IMR-90 (cell line): ENCODE data around the gene TRAFD1. TPM values are rescaled to one million over a fixed set of nuclear protein-coding genes. Genes with fewer than 3 reads are reported as not detected.

ENCODE experiments used
- ATAC-seq: fragments of 200-7000 bp; cut with Tn5 transposase; 2 replicates; pipeline ENCODE4 v1.9.1; 2020; ENCODE audit warnings: low read depth, mild to moderate bottlenecking, moderate library complexity
- BruUV-seq: library from RNA; stranded (reverse); fragments of 400-500 nt; replicated peaks from 2 replicates; lab custom pipeline; 2021; lab: Mats Ljungman, UMichigan
- CTCF ChIA-PET: fragments of 300-600 bp; formaldehyde crosslinking; extraction: SDS; loops from one replicate; lab custom pipeline; 2021; ENCODE audit warnings: antibody characterized with exemption; lab: Yijun Ruan, JAX
- POLR2A ChIA-PET: fragments of 300-600 bp; sonication (Branson Sonifier 250); formaldehyde crosslinking; loops from one replicate; lab custom pipeline; 2022; ENCODE audit warnings: antibody characterized with exemption; ENCODE audit not compliant: unreplicated experiment; lab: Charles Lee
- DNase-seq: peaks from one replicate; pipeline ENCODE4 v3.0.0; 2013
- H2AFZ ChIP-seq: replicated peaks from 2 replicates; pipeline ENCODE3; 2013; ENCODE audit warnings: low read length, mild to moderate bottlenecking; ENCODE audit not compliant: poor library complexity
- H2AK5ac ChIP-seq: 2 replicates; pipeline ENCODE4 v1.6.1; 2013; ENCODE audit warnings: low read depth, low read length, inconsistent platforms
- H2AK9ac ChIP-seq: replicated peaks from 2 replicates; pipeline ENCODE3; 2013; ENCODE audit warnings: mild to moderate bottlenecking, low read depth, low read length, moderate library complexity; ENCODE audit not compliant: poor library complexity
- H2BK120ac ChIP-seq: 2 replicates; pipeline ENCODE4 v1.6.1; 2013; ENCODE audit warnings: low read depth, low read length, inconsistent platforms
- H2BK15ac ChIP-seq: 3 replicates; pipeline ENCODE4 v1.6.1; 2013; ENCODE audit warnings: low read depth, low read length, inconsistent platforms
- H2BK20ac ChIP-seq: 2 replicates; pipeline ENCODE4 v1.6.1; 2013; ENCODE audit warnings: low read depth, mild to moderate bottlenecking, inconsistent platforms, low read length, moderate library complexity
- H2BK5ac ChIP-seq: 2 replicates; pipeline ENCODE4 v1.6.1; 2013; ENCODE audit warnings: mild to moderate bottlenecking, low read depth, low read length, inconsistent platforms; ENCODE audit not compliant: poor library complexity, severe bottlenecking
- H3K14ac ChIP-seq: replicated peaks from 2 replicates; pipeline ENCODE4 v1.6.1; 2013; ENCODE audit warnings: low read depth, low read length, inconsistent platforms
- H3K18ac ChIP-seq: 2 replicates; pipeline ENCODE4 v1.6.1; 2013; ENCODE audit warnings: low read depth, low read length, control low read depth
- H3K23ac ChIP-seq: 2 replicates; pipeline ENCODE4 v1.6.1; 2013; ENCODE audit warnings: low read depth, low read length, inconsistent platforms
- H3K27ac ChIP-seq: 2 replicates; pipeline ENCODE4 v1.5.1; 2013; ENCODE audit warnings: mild to moderate bottlenecking, control low read depth, low read length; ENCODE audit not compliant: insufficient read depth
- H3K27me3 ChIP-seq: 2 replicates; pipeline ENCODE4 v1.6.1; 2013; ENCODE audit warnings: low read length; ENCODE audit not compliant: control insufficient read depth, insufficient read depth
- H3K36me3 ChIP-seq: 2 replicates; pipeline ENCODE4 v1.6.1; 2013; ENCODE audit warnings: low read length, mixed read lengths; ENCODE audit not compliant: control insufficient read depth, insufficient read depth
- H3K4ac ChIP-seq: 2 replicates; pipeline ENCODE4 v1.6.1; 2013; ENCODE audit warnings: low read depth, low read length, inconsistent platforms
- H3K4me1 ChIP-seq: 2 replicates; pipeline ENCODE4 v1.6.1; 2013; ENCODE audit warnings: low read length, mixed read lengths; ENCODE audit not compliant: control insufficient read depth, insufficient read depth
- H3K4me2 ChIP-seq: 2 replicates; pipeline ENCODE4 v1.6.1; 2013; ENCODE audit warnings: low read depth, mild to moderate bottlenecking, control low read depth, low read length, moderate library complexity
- H3K4me3 ChIP-seq: 2 replicates; pipeline ENCODE4 v1.5.1; 2013; ENCODE audit warnings: low read depth, mild to moderate bottlenecking, control low read depth, low read length, moderate library complexity; ENCODE audit not compliant: insufficient read depth
- H3K56ac ChIP-seq: 2 replicates; pipeline ENCODE4 v1.6.1; 2013; ENCODE audit warnings: low read length, inconsistent platforms; ENCODE audit not compliant: insufficient read depth; ENCODE audit errors: extremely low read depth
- H3K79me1 ChIP-seq, 2 experiments: 2 replicates each; pipeline ENCODE4 v1.6.1; 2013; ENCODE audit warnings: low read length in 2 of 2, inconsistent platforms in 1 of 2, low read depth in 1 of 2
- H3K9ac ChIP-seq: 2 replicates; pipeline ENCODE4 v1.6.1; 2013; ENCODE audit warnings: low read depth, low read length, control low read depth
- H3K9me1 ChIP-seq: 2 replicates; pipeline ENCODE4 v1.6.1; 2013; ENCODE audit warnings: low read length, inconsistent platforms; ENCODE audit not compliant: insufficient read depth
- H3K9me3 ChIP-seq: 2 replicates; pipeline ENCODE4 v1.6.1; 2013; ENCODE audit warnings: low read length; ENCODE audit not compliant: control insufficient read depth, insufficient read depth
- H4K20me1 ChIP-seq: 2 replicates; pipeline ENCODE4 v1.6.1; 2013; ENCODE audit warnings: low read length, inconsistent platforms; ENCODE audit not compliant: insufficient read depth
- H4K5ac ChIP-seq: 2 replicates; pipeline ENCODE4 v1.6.1; 2013; ENCODE audit warnings: mild to moderate bottlenecking, low read depth, low read length, control low read depth
- H4K8ac ChIP-seq, 2 experiments: 2 replicates each; pipeline ENCODE4 v1.6.1; 2013; ENCODE audit warnings: low read depth in 2 of 2, low read length in 2 of 2, control low read depth in 1 of 2, inconsistent platforms in 1 of 2
- H4K91ac ChIP-seq: 2 replicates; pipeline ENCODE4 v1.6.1; 2013; ENCODE audit warnings: low read depth, low read length, inconsistent platforms; ENCODE audit not compliant: insufficient read depth
- CEBPB ChIP-seq: IDR thresholded peaks from 2 replicates; pipeline ENCODE4 v1.6.1; 2012; ENCODE audit warnings: low read depth, low read length, improper control_type of control experiment
- CHD1 ChIP-seq: IDR thresholded peaks from 2 replicates; pipeline ENCODE4 v1.6.1; 2012; ENCODE audit warnings: low read depth, low read length, improper control_type of control experiment
- MAFK ChIP-seq: IDR thresholded peaks from 2 replicates; pipeline ENCODE4 v1.6.1; 2012; ENCODE audit warnings: low read depth, low read length, improper control_type of control experiment
- MXI1 ChIP-seq: IDR thresholded peaks from 2 replicates; pipeline ENCODE4 v1.6.1; 2012; ENCODE audit warnings: low read depth, mild to moderate bottlenecking, low read length, moderate library complexity, borderline replicate concordance
- POLR2A ChIP-seq: IDR thresholded peaks from 2 replicates; pipeline ENCODE4 v1.6.1; 2012; ENCODE audit warnings: mild to moderate bottlenecking, low read depth, low read length
- RFX5 ChIP-seq: IDR thresholded peaks from 2 replicates; pipeline ENCODE4 v1.8.0; 2012; ENCODE audit warnings: low read depth, mild to moderate bottlenecking, low read length, moderate library complexity
- WGBS, 2 experiments: methylation state at CpG; one replicate each; pipeline versions ENCODE4 v1.1.5 to v1.1.7; 2013; ENCODE audit warnings: missing lambda C conversion rate in 2 of 2; ENCODE audit not compliant: insufficient read length in 1 of 2; ENCODE audit errors: extremely low coverage in 2 of 2; 5-methylcytosine and 5-hydroxymethylcytosine counted together
- dilution Hi-C: fragments of 300-500 bp; cut with HindIII; formaldehyde crosslinking; loops from one replicate; pipeline ENCODE4 v1.14.3; 2018; ENCODE audit warnings: low sequenced_read_pairs; ENCODE audit not compliant: unreplicated experiment
- in situ Hi-C: fragments of 300-500 bp; cut with MboI; formaldehyde crosslinking; loops from 3 replicates; pipeline ENCODE4 v1.14.3; 2019; ENCODE audit warnings: low sequenced_read_pairs, inconsistent platforms, mixed read lengths
- intact Hi-C: fragments of 100-400 bp; cut with micrococcal nuclease; formaldehyde crosslinking; loops from 2 replicates; pipeline ENCODE4 v1.10.0; 2022
- polyA plus RNA-seq, 3 experiments: library from polyadenylated mRNA; depleted of rRNA; stranded (reverse); fragments of >200 nt; gene quantifications; 2 replicates each; pipeline ENCODE4 v1.2.3, GENCODE V29; 2012; ENCODE audit warnings: low replicate concordance in 1 of 3
- total RNA-seq: library from RNA; depleted of rRNA; stranded (reverse); fragments of >200 nt; gene quantifications from 2 replicates; pipeline ENCODE4 v1.2.3, GENCODE V29; 2012
- TF ChIP-seq, protein P1 (sequence below): conservative IDR thresholded peaks from 2 replicates; pipeline ENCODE4 v1.5.1; 2012; ENCODE audit warnings: mild to moderate bottlenecking, low read depth, low read length, improper control_type of control experiment
- TF ChIP-seq, protein P2 (sequence below): fragments of 150-350 bp; IDR thresholded peaks from 2 replicates; pipeline ENCODE4 v1.6.1; 2017; ENCODE audit warnings: mild to moderate bottlenecking, antibody characterized with exemption, low read length, low read depth
- TF ChIP-seq, protein P3 (sequence below): fragments of 150-350 bp; IDR thresholded peaks from 2 replicates; pipeline ENCODE4 v1.6.1; 2016; ENCODE audit warnings: low read depth, mild to moderate bottlenecking, low read length, moderate library complexity, borderline replicate concordance

TRAFD1 gene
- total and polyA plus RNA-seq, 2 of the 4 experiments (the other 2 are of a cell fraction) = 41.3 to 70.4 TPM

DNA sequence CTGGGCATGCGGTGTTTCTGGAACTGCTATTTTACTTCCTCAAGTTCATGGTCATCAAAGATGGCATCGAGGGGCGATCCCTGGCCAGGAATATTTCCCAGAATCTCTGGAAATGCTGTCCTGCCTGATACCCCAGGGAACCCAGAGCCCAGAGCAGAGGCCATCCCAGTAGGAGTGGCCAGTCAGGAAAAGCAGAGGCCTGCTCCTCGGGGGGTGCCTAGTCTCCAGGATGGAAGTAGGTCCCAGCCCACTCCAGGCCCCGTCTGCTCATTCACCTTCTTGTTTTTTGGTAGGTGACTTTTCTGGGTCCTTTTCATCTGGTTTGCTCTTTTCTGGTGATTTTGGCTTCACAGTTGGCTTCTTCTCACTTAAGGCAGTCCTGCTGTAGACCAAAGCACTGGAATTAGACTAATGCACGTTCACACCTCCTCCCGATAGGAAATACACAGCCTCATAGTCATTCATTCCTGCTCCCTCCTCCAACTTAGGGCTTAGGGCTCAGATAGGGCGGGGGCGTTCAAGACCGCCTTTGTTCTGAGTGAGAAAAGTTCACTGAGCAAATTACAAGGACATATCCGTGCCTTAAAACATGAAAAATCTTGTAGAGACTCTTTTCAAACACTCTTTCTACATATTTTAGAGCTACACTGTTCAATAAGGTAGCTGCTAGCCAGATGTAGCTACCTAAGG is 51.1 kb downstream of the TRAFD1 start (continued):
- TF ChIP-seq, protein P1, sequence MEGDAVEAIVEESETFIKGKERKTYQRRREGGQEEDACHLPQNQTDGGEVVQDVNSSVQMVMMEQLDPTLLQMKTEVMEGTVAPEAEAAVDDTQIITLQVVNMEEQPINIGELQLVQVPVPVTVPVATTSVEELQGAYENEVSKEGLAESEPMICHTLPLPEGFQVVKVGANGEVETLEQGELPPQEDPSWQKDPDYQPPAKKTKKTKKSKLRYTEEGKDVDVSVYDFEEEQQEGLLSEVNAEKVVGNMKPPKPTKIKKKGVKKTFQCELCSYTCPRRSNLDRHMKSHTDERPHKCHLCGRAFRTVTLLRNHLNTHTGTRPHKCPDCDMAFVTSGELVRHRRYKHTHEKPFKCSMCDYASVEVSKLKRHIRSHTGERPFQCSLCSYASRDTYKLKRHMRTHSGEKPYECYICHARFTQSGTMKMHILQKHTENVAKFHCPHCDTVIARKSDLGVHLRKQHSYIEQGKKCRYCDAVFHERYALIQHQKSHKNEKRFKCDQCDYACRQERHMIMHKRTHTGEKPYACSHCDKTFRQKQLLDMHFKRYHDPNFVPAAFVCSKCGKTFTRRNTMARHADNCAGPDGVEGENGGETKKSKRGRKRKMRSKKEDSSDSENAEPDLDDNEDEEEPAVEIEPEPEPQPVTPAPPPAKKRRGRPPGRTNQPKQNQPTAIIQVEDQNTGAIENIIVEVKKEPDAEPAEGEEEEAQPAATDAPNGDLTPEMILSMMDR = no peak
- no peak for TF ChIP-seq CEBPB

DNA sequence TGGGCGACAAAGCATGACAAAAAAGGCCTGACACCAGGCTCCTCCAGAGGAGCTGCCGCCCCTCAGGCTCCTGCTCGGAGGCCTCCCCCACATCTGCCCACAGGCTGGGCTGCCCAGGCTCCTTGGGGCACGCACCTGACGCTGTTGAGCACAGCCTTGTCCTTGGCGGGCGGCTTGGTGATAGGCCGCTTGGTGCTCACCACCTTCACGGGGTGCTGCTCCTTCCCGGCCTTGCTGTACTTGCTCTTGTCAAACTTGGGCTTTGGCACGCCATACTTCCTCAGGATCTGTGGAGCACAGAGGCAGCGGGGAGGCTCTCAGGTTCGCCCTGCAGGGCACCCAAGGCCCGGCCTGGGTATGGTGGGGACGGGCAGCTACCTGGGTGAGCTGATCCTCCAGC is 53.4 kb downstream of the TRAFD1 start:
- CTCF ChIA-PET = interaction anchor here (0.8 kb wide), 1 partner anchor 14 kb away, joined by 4 read pairs; no protein-coding TSS in a partner anchor
- Histone ChIP-seq H3K14ac (no peak overlapping the region), H3K18ac (no peak overlapping the region), H2BK20ac (no peak overlapping the region), H4K91ac (no peak overlapping the region), H2BK15ac (no peak overlapping the region), H3K9me1 (peaks cover 7% of the 10 kb centered on the region; the same call in 1 of the 2 replicates), H2BK120ac (no peak overlapping the region), H2AK5ac (no peak overlapping the region), H4K5ac (no peak overlapping the region), H4K8ac (no peak overlapping the region), H2BK5ac (no peak overlapping the region), H3K9ac (no peak overlapping the region), H4K20me1 (peaks cover 7% of the 10 kb centered on the region; the same call in 1 of the 2 replicates), H3K9me3 (no peaks in the 10 kb centered on the region), H3K4me2 (no peak overlapping the region), H3K36me3 (peaks cover 36% of the 10 kb centered on the region), H3K27me3 (no peaks in the 10 kb centered on the region), H3K79me1 (0 out of 4 replicates have a peak, but pooled peaks cover 0 to 3% of the 10 kb centered on the region in 2 experiments), H3K27ac (no peak overlapping the region), H3K4me3 (no peak overlapping the region), H3K23ac (no peak overlapping the region), H2AK9ac (no peak overlapping the region), H3K4ac (no peak overlapping the region), H2AFZ (no peak overlapping the region), H3K4me1 (peaks cover 9% of the 10 kb centered on the region), H3K56ac (no peak overlapping the region)
- POLR2A ChIA-PET = no interaction called here
- in situ Hi-C loops (no loop called here), dilution Hi-C loops (no loop called here), intact Hi-C loops (no loop called here)
- WGBS, 2 experiments = 96% methylated on average over 10 of the region's 15 CpGs; no CpG with 5 or more reads in 1 of the 2 experiments
- DNase-seq = no peak
- no TSS peak for BruUV-seq
- no peak for ATAC-seq
- TF ChIP-seq RFX5 = no peak
- no peak for TF ChIP-seq POLR2A
- TF ChIP-seq CHD1 = no peak
- TF ChIP-seq, protein P2, sequence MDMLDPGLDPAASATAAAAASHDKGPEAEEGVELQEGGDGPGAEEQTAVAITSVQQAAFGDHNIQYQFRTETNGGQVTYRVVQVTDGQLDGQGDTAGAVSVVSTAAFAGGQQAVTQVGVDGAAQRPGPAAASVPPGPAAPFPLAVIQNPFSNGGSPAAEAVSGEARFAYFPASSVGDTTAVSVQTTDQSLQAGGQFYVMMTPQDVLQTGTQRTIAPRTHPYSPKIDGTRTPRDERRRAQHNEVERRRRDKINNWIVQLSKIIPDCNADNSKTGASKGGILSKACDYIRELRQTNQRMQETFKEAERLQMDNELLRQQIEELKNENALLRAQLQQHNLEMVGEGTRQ = no peak
- TF ChIP-seq, protein P1 = no peak
- no peak for TF ChIP-seq MAFK
- TF ChIP-seq, protein P3, sequence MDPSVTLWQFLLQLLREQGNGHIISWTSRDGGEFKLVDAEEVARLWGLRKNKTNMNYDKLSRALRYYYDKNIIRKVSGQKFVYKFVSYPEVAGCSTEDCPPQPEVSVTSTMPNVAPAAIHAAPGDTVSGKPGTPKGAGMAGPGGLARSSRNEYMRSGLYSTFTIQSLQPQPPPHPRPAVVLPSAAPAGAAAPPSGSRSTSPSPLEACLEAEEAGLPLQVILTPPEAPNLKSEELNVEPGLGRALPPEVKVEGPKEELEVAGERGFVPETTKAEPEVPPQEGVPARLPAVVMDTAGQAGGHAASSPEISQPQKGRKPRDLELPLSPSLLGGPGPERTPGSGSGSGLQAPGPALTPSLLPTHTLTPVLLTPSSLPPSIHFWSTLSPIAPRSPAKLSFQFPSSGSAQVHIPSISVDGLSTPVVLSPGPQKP = no peak
- no peak for TF ChIP-seq MXI1
